ENCODE measurements around the gene LCNL1. TPM values are rescaled to one million over a fixed set of nuclear protein-coding genes. Genes with fewer than 3 reads are reported as not detected.
A peak's percentile ranks its signal among the peaks of the same experiment; 100 is the strongest.

Gene LCNL1
- total RNA-seq, 1 experiment from 2014 or later, result not detected

DNA sequence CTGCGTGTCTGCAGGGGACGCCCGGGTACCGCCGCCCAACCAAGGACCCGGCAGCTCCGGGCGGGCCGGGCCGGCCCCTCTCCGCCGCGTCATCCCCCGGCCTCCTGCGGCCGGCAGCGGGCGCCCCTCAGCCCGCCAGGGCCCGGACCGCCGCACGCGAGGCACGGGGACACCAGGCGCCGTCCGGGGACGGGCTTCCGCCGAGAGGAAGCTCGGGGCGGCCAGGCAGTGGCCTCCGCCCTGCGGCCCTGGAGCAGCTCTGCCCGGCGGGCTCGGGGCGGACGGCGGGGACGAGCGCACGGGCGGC is 38.6 kb upstream of the LCNL1 start:
- TF ChIP-seq, protein P1, sequence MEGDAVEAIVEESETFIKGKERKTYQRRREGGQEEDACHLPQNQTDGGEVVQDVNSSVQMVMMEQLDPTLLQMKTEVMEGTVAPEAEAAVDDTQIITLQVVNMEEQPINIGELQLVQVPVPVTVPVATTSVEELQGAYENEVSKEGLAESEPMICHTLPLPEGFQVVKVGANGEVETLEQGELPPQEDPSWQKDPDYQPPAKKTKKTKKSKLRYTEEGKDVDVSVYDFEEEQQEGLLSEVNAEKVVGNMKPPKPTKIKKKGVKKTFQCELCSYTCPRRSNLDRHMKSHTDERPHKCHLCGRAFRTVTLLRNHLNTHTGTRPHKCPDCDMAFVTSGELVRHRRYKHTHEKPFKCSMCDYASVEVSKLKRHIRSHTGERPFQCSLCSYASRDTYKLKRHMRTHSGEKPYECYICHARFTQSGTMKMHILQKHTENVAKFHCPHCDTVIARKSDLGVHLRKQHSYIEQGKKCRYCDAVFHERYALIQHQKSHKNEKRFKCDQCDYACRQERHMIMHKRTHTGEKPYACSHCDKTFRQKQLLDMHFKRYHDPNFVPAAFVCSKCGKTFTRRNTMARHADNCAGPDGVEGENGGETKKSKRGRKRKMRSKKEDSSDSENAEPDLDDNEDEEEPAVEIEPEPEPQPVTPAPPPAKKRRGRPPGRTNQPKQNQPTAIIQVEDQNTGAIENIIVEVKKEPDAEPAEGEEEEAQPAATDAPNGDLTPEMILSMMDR (conservative IDR thresholded peaks at IDR 0.05; ENCODE audit: low read depth, low read length), result no peak
- TF ChIP-seq EZH2 (IDR thresholded peaks at IDR 0.05; ENCODE audit: borderline replicate concordance, low read depth, low read length, poor library complexity, severe bottlenecking), result no peak

DNA sequence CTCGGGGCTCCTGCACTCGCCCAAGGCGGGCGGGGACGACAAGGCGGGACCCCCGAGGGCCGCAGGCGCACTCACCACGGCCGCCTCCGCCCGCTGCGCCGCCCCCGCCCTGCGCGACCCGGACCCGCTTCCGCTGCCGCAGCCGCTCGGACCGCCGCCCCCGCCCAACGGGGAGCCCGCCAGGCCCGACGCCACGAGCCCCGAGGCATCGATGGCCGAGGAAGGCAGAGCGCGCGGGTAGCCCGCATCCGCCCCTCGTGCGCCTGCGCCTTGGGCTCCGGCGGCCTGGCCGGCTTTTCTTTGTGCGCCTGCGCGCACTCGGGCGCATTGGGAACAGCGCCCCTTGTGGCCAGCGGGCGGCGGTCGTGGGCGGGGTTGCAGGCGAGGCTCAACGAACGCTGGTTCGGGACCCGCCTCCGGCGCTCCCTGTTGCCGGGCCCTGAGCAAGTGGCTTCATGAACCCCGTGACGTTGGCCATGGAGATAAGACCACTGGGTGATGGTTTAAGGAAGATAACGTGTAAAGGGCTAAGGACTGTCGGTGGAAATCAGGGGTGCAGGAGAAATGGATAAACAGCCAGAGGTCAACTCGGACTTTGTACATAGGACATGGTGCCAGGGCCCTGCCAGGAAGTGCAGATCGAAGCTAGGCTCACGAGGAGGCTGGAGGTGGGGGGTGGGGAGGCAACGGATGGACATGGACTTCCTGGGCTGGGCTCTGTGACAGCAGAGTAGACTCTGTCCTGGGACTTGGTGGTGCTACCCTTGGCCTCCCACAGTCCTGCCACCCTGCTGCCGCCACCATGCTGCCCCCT is 38.1 kb upstream of the LCNL1 start, which contains the start of the genes C8G and FBXW5:
TSS of gene C8G (plus strand) at position 725 of the 814 bp plus-strand sequence. CDS start at position 803, 78 bp downstream.
TSS of gene FBXW5 (minus strand) at position 220 of the 814 bp plus-strand sequence. CDS start 655 bp downstream, outside the sequence.
- Histone ChIP-seq H3K36me3 (ENCODE audit: insufficient read depth, low read length, poor library complexity, severe bottlenecking) (peaks cover 32% of the 10 kb centered on the region), H3K27me3 (replicated peaks; ENCODE audit: insufficient read depth, low read depth, low read length, poor library complexity) (no peaks in the 10 kb centered on the region), H3K4me3 (ENCODE audit: low read depth, low read length, poor library complexity, severe bottlenecking) (peak within 1 kb of the TSS; percentile 92), H3K27ac (ENCODE audit: low read depth, low read length, poor library complexity, severe bottlenecking) (peak within 1 kb of the TSS; percentile 90), H3K4me1 (ENCODE audit: insufficient read depth, low read length, poor library complexity, severe bottlenecking) (no peaks in the 10 kb centered on the region), H3K9me3 (ENCODE audit: low read depth, low read length, poor library complexity, severe bottlenecking) (no peaks in the 10 kb centered on the region)
- CTCF ChIA-PET, result interaction anchor here (0.6 kb wide), 1 partner anchor 36 kb away, joined by 4 read pairs; no protein-coding TSS in a partner anchor
- POLR2A ChIA-PET (ENCODE audit: low non-redundant PET), result no interaction called here
- TF ChIP-seq, protein P1 (conservative IDR thresholded peaks at IDR 0.05; ENCODE audit: low read depth, low read length), result peak; percentile 98
- no peak for TF ChIP-seq EZH2 (IDR thresholded peaks at IDR 0.05; ENCODE audit: borderline replicate concordance, low read depth, low read length, poor library complexity, severe bottlenecking)
- BruUV-seq (replicated peaks), result no TSS peak
- intact Hi-C loops (cut with micrococcal nuclease; ENCODE audit: unreplicated experiment), result no loop called here
- DNase-seq (ENCODE audit: low spot score), result peak; percentile 97

More for the DNA sequence above, 38.6 kb upstream of the LCNL1 start:
- H3K4me3 ChIP-seq (ENCODE audit: low read depth, low read length, poor library complexity, severe bottlenecking), result peak overlapping the region; percentile 92
- peak; percentile 52 for DNase-seq (ENCODE audit: low spot score)
- H3K9me3 ChIP-seq (ENCODE audit: low read depth, low read length, poor library complexity, severe bottlenecking), result no peaks in the 10 kb centered on the region
- H3K36me3 ChIP-seq (ENCODE audit: insufficient read depth, low read length, poor library complexity, severe bottlenecking), result peaks cover 33% of the 10 kb centered on the region
- no peaks in the 10 kb centered on the region for H3K27me3 ChIP-seq (replicated peaks; ENCODE audit: insufficient read depth, low read depth, low read length, poor library complexity)
- no peaks in the 10 kb centered on the region for H3K4me1 ChIP-seq (ENCODE audit: insufficient read depth, low read length, poor library complexity, severe bottlenecking)
- peak overlapping the region; percentile 90 for H3K27ac ChIP-seq (ENCODE audit: low read depth, low read length, poor library complexity, severe bottlenecking)
- CTCF ChIA-PET, result no interaction called here
- POLR2A ChIA-PET (ENCODE audit: low non-redundant PET), result no interaction called here
- BruUV-seq (replicated peaks), result no TSS peak
- intact Hi-C loops (cut with micrococcal nuclease; ENCODE audit: unreplicated experiment), result no loop called here

- no peak for TF ChIP-seq EZH2 (IDR thresholded peaks at IDR 0.05; ENCODE audit: borderline replicate concordance, low read depth, low read length, poor library complexity, severe bottlenecking)
- TF ChIP-seq, protein P1 (conservative IDR thresholded peaks at IDR 0.05; ENCODE audit: low read depth, low read length), result no peak
- intact Hi-C loops (cut with micrococcal nuclease; ENCODE audit: unreplicated experiment), result no loop called here
- peaks cover 23% of the 10 kb centered on the region for H3K36me3 ChIP-seq (ENCODE audit: insufficient read depth, low read length, poor library complexity, severe bottlenecking)
- ChIA-PET POLR2A (ENCODE audit: low non-redundant PET) (no interaction called here), CTCF (interaction anchor here (0.6 kb wide), 1 partner anchor 37 kb away, joined by 4 read pairs; no protein-coding TSS in a partner anchor)
- H3K27me3 ChIP-seq (replicated peaks; ENCODE audit: insufficient read depth, low read depth, low read length, poor library complexity), result no peaks in the 10 kb centered on the region
- H3K4me3 ChIP-seq (ENCODE audit: low read depth, low read length, poor library complexity, severe bottlenecking), result no peak overlapping the region
- BruUV-seq (replicated peaks), result no TSS peak
- DNase-seq (ENCODE audit: low spot score), result no peak
- H3K27ac ChIP-seq (ENCODE audit: low read depth, low read length, poor library complexity, severe bottlenecking), result no peak overlapping the region
- H3K4me1 ChIP-seq (ENCODE audit: insufficient read depth, low read length, poor library complexity, severe bottlenecking), result no peaks in the 10 kb centered on the region
- H3K9me3 ChIP-seq (ENCODE audit: low read depth, low read length, poor library complexity, severe bottlenecking), result no peaks in the 10 kb centered on the region
These were observed 37.2 kb upstream of the LCNL1 start for GRCh38 chr9:136945333-136946227.

Data from A673 (cell line).